ENCODE measurements around the gene EPHA1.
A peak's percentile ranks its signal among the peaks of the same experiment; 100 is the strongest.

Gene EPHA1

DNA sequence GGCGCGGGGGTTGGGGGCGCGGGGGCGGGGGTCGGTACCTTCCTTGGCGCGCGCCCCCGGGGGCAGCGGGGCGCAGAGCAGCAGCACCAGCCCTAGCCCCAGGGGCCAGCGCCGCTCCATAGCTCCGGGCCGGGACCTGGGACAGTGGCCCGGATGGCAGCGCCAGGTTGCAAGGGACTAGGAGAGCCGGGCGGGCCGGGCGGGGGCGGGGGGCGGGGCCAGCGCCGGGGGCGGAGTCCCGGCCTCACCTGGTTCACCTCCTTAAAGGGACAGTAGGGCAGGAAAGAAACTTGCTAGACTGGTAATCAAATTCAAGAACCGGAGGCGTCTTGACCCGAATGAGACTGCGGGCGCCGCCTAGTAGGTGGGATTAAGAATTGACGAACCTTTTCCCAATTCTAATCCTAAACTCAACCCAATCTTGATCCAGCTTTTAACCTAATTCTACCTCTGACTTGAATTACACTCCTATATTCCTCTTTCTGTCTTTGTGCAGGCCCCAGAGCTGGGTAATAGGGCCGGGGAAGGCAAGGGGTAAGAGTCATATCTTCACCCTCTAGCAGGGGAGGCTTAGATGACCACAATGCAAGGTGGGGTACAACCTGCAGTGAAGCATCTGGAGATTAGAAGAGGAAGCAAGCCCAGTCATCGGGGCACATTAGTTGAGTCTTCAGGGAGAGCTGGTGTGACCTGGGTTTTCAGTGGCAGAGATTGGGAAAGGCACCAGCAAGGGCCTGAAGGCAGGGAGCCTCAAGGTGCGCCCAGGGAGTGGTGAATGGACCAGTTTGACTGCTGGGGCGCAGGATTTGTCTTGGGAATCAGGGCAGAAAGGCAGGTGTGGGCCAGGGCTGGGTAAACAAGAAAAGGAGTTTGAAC is at the start of gene EPHA1:
EPHA1 (minus strand) TSS at position 171 of the 876 bp plus-strand sequence; CDS start at position 120, 51 bp downstream.
- peak; percentile 63 for DNase-seq

DNA sequence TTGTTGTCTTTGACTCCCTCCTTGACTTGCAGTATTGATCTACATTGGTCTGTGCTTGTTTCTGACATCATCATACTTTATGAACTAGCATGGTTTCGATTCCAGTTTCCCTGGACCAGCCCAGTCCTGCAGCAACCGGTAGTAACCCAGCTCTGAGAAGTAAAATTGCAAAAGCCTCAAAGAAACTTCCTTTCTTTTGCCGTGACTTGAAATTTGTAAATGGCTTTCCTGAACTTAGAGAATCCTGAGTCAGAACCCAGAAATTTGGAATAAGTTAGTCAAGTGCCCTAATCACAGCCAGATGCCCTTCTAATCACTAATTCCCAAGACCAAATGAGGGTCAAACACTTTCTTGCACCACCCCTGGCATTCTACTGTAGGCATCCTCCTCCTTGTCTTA is 49.6 kb upstream of the EPHA1 start:
- DNase-seq, result peak; percentile 24

DNA sequence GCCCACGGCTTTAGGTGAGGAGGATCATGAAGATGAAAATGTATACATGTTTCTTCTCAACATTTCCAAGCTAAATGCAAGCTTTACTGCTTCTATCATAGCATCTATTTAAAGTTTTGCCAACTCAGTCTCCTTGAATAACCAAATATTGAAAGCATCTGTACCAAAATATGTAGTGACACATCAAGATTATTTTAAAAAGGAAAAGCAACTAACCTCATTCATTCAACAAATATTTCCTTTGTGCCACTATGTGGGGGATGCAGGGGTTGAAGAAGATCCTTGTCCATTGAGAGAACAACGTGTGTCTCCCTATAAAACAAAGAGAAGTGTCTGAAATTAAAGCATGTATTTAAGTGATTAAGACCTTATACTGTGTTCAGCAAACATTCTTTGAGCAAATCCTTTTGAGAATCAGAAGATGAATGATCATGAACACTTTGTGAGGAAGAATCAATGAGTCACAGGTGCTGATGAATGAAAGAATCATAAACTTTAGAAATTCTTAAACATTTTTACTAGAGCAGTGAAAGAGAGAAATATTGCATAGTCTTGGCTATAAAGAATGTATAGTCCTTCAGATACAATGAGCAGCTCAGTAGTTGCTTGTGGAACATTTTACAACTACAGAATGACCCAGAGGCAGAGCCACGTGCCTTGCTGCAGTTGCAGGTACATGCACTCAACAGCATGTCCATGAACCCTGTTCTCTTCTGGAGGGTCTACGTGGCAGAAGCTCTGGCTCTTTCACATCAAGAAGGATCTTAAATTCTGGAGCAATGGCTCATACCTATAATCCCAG is 48.5 kb upstream of the EPHA1 start:
- DNase-seq, result no peak

DNA sequence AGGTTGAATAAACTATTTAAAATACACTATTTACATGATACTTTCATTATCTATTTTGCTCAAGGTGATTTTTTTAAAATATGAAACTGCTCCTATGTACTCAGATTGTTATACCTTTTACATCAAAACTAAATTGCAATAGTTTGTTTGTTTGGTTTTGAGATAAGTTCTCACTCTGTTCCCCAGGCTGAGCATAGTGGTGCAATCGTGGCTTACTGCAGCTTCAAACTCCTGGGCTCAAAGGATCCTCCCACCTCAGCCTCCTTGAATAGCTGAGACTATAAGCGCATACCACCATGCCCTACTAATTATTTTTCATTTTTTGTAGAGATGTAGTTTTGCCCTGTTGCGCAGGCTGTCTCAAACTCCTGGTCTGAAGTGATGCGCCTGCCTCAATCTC is 47.3 kb upstream of the EPHA1 start:
- no peak for DNase-seq

DNA sequence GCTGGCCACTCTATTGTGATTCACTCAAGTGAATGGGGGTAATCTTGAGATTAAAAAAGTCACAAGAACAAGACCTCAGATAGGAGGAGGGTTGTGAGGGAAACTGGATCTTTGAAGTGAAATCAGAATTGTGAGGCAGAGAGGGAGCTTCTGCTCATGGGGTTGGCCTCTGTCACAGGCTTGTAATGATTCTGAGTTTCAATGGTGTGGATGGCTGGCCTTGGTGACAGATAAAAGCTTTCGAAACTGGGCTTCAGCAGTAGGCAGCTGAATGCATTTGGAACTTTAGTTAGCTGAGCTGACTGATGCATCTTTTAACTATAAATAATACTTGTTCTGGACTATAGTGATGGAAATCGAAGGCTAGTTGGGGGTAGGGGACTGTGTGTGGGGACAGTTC is 46.8 kb upstream of the EPHA1 start:
- DNase-seq, result no peak

DNA sequence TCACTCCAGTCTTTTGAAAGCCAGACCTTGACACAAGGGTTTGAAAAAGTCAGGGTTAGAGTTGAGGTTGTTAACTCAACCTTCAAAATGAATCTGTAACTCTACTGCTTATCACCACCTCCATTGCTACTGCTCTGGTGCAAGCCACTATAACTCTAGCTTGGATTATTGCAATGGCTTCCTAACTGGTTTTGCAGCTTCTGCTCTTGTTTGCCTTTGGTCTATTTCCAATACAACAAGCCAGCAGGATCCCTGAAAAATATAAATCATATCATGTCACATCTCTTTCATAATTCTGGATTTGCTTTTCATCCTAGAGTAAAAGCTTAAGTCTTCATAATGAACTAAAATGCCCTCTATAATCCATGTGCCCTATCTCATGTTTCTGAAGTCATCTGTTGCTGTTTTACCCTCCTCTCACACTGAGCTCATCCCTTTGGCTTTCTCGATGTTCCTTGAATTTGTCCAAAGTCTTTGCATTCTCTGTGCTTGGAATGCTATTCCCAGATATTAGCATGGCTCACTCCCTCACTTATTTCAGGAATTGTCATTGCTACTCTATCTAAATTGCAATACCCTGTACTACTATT is 45.5 kb upstream of the EPHA1 start:
- DNase-seq, result no peak

DNA sequence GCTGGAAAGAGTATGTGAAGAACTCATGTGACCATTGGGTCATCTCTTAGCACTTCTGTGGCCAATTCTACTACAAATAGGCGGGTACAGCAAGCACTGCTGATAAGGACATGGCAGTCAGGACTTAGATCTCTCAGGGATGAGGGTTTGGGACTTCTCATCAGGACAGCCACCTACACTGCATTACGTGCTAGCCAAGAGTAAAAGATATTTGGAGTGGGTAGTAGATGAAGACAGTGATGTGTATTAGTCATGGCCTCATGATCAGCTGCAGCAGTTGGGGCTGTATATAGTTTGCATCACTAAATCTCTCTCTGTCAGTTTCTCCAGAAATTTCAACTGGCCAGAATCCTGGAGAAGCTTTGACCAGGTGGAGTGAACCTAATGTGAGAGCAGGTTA is 43.8 kb upstream of the EPHA1 start:
- no peak for DNase-seq

DNA sequence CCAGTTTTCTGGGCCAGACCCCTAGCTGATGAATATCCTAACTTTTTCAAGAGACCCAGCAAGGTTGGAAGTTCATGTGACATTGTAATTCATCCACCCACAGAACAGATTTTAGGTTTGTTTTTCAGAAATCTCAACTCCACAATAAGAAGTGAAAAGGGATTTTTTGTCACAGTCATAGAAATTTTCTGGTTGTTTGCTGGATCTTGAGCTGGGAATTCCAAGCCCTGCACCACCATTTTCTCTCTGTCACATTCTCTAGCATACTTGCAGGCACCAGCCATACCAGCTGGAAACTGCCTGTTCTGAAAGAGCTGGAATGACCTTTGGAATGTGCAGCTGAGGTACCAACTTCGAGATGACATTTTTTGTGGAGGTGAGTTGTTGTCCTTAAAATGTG is 43.1 kb upstream of the EPHA1 start:
- DNase-seq, result no peak

DNA sequence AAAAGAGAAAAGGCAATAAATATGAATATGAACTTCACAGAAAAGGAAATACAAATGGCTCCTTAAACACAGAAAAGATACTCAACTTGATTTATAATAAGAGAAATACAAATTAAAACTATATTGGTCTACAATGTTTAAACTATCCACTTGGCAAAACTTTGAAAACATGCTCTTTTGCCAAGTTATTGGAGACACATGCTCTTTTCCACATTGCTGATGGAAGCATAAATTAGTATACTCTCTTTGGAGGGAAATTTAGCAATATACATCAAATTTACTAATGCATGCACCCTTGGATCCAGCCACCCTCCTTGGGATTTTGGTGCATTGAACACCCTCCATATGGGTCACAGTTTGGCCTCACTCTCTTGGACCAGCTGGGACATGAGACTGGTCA is 42.5 kb upstream of the EPHA1 start:
- no peak for DNase-seq

DNA sequence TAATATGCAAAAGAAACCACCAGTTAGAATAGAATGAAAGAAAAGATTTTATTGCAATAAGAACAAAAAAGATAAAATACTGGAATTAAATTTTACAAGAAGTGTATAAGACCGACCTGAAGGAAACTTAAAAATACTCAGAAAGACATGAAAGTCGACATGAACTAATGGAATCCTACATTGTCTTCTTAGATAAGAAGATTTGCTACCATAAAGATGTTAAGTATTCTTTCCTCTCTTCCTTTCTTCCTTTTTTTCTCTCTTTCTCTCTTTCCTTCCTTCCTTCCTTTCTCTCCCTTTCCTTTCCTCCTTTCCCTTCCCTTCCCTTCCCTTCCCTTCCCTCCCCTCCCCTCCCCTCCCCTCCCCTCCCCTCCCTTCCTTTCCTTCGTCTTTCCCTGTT is 41.1 kb upstream of the EPHA1 start:
- no peak for DNase-seq

DNA sequence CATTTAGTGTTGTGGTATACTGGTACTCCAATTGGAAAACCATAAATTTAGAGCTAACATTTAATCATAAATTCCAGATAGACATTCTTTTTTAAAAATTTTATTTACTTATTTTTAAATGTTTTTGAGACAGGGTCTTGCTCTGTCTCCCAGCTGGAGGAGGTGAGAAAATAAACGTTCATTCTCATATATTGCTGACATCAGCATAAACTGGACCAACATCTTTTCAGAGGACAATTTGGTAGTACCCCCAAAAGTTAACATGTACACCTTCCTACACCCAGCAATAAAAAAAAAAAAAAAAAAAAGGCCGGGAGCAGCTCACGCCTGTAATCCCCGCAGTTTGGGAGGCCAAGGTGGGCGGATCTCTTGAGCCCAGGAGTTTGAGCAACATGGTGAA is 39.8 kb upstream of the EPHA1 start:
- DNase-seq, result no peak

DNA sequence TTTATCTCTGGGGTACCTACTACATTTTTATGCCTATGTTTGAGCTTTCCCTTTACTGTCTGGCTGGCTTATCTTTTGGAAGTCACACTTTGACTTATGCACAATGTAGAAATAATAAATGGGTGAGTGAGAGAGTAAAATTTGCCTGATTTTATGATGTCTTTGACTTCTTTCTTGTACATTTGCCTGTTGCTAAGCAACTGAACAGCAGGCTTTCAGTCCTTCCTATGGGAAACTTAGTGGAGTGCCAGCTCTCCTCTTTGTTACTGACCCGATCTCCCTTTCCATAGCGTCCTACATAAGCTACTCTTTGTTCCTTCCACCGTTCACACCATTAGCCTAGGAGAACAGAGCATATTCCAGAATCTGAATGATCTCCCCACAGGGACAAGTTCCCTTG is 38.8 kb upstream of the EPHA1 start:
- DNase-seq, result no peak

DNA sequence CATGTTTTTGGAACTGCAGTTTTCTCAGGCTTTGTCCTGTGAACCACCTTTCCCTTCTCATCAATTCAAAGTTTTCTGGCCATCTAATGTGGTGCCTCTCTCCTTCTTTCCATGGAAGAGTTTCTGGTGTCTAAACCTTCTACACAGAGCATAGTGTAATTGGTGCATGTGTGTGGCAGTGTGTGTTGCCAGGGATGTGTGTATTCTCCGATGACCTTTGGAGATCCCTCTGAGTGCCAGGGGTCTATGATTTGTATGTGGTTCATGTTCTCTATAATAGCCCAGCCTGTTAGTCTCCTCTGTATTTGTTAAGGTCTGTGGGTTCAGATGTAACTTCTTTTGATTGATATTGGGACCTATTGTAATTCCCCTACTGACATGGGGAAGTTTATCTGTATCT is 36.1 kb upstream of the EPHA1 start:
- no peak for DNase-seq

DNA sequence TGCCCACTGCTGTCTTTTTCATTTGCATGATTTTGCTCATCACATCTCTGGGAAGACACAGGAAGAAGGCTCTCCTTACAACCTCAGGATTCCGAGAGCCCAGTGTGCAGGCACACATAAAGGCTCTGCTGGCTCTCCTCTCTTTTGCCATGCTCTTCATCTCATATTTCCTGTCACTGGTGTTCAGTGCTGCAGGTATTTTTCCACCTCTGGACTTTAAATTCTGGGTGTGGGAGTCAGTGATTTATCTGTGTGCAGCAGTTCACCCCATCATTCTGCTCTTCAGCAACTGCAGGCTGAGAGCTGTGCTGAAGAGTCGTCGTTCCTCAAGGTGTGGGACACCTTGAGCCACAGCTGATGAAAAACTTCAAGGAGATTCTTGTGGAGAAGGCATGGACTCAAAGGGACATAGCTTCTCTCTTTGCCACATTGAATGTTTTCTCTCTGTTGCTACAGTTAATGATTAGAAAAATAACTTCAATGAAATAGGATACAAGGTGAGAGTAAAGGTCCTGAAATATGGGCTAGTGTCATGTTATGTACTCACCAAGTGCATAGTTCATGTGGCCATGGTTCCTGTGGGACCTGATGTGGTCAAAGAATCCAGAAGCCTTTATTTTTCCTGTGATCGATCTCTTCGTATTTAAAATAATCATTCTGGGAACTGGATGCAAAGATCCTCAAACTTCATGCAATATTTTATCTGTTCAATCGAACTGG is 35.6 kb upstream of the EPHA1 start:
- no peak for DNase-seq

DNA sequence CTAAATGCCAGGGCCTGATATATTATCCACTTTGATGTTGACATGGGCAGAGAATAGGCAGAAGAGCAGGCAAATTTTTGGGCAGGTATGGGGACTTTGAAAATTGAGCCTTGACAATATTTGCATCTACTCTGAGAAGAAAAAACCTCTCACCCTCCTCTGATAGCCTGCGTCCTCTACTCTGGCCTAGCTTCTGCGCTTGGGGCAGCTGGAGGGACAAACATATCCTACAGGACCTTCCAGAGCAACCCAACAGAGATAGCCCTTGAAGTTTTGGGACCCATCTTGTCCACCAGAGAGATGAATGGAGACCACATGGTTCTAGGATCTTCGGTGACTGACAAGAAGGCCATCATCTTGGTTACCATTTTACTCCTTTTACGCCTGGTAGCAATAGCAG is 34.5 kb upstream of the EPHA1 start, which contains the start of gene TAS2R60:
TAS2R60 (plus strand) TSS at position 301 of the 400 bp plus-strand sequence; CDS start at position 301, 0 bp downstream.
- no peak for DNase-seq

DNA sequence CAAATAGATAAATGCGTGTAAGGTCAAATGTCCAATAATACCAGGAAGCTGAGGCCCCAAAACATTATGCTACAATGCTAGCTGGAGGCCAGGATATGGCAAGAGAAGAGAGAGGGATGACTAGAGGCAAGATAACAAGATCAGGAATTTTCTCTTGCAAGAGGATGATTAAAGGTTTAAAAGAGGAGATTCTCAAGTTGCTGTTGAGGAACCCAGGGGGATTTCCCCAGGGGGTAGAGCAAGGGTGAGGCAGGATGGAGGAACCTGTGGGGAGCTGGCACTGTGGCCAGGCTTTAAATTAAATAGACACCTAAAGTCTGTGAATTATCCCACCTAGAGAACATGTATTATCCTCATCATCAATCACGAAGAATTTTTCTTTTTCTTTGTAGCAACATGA is 31.2 kb upstream of the EPHA1 start:
- DNase-seq, result no peak

DNA sequence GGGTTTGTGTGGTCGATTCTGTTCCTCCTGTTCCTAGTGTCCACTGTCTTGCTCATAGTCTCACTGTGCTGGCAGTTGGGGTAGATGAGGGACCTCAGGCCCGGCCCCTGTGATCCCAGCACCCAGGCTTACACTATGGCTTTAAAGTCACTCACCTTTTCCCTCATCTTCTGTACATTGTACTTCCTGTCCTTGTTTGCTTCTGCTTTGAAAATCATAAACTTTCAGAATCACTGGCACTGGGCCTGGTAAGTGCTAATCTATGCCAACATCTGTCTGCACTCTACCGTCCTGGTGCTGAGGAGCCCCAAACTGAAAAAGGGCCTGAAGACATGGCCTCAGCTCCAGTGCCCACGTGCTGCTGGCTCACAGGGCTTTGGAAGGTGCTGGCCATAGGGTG is 28.9 kb upstream of the EPHA1 start:
- no peak for DNase-seq

DNA sequence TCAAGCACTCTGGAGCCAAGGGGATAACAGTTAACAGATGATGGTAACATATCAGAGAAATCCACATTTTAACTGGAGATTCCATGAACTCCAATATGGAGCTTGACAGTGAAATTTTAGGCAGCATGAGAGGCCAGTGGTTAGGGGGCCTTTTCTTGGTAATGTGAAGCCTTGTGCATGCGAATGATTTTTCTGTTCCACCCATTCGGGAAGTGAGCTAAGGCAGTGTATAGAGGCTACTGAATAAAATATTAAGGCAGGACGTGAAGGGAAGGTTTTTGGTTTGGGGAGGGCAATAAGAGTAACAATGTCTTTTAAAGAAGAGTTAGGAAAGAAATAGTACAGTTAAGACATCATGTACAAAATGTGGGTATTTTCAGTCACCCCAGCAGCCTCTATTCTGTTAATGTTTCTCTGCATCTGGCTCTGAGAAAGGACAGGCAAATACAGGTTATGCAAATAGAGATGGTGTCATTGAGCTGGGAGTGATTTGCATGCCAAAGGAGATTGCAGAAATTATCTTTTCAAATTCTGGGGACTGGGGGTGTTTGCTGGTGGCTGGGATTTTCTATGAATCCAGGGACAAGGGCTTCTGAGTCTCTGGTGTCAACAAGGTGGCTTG is 27.8 kb upstream of the EPHA1 start:
- DNase-seq, result no peak

DNA sequence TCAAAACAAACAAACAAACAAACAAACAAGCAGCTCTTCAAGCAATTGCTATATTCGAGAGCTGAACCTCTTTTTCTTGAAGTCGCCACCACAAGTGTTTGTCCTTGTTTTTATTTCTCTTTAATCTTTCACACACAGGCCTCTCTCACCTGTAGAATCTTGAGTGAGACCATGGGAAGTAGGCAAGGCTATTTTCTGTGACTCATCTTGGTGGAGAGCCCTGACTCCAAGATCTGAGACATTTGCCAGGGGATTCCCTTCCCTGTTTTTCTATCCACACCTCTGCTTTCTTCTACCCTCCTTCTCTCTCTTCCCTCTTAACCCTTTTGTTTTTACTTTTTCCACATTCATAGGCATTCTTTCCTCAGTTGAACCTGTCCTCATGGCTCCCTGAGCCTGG is 26.6 kb upstream of the EPHA1 start:
- DNase-seq, result no peak

DNA sequence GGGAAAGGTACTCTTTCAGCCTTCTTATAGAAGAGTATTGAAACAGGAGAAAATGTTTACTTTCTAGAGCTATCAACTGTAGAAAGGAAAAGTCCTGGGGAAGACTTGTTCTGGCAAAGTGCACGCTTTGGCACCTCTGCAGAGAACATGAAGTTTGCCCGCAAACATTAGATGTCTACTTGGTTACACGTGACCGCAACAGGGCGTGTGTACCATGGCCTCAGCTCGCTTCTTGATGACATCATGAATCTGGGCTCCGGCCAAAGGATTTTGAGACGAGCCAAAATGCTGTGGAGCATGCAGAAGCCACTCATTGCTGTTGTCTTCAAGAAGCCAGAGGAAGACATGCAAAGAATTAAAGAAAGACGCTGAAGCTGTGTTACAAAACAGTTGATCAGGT is 26.0 kb upstream of the EPHA1 start:
- no peak for DNase-seq

DNA sequence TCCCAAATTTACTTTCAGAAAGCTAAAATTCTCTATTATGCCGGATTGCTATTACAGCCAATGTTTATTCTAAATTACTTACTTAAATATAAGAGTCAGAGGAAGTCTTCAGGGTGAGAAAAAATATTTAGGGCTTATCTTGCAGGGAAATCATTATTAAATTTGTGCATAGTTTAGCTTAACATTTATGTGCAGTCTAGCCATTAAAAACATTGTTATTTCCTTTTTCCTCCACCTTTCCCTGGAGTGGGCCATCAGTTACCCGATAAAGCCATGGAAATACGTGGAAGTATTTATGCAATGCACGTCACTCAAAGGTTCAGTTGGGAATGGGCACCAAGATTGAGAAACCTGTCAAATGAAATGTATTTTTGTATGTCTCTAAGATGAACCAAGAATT is 25.1 kb upstream of the EPHA1 start:
- DNase-seq, result no peak

DNA sequence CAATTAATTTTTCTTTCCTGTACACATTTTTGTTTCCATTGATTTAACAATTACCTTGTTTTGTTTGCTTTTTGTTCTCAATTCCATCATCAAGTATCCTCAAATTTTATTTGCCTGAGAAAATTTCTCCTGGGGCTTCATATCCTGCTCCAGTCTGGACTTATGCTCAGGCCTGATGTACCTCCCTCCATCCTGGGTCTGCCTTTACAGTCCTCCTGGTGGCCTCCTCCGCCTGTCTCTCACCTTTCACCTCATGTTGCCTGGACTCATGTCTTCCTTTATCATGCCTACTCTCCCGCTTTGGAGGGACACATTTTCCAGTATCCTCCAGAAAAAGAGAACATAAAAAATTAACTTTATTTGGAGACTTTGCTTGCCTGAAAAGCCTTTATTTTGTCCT is 22.5 kb upstream of the EPHA1 start:
- no peak for DNase-seq

Data from CD4-positive, alpha-beta T cell treated with Interleukin-15 for 1 hour (primary cell).